PFSK-1 (cell line): ENCODE data around the gene KRT5. TPM values are rescaled to one million over a fixed set of nuclear protein-coding genes. Genes with fewer than 3 reads are reported as not detected.

ENCODE experiments used
- FOXP2 ChIP-seq: optimal IDR thresholded peaks from 2 replicates; pipeline ENCODE3; 2011; ENCODE audit warnings: borderline replicate concordance, control low read depth, inconsistent platforms; ENCODE audit not compliant: insufficient read depth; ENCODE audit errors: extremely low read length, extremely low read depth
- POLR2AphosphoS5 ChIP-seq: IDR thresholded peaks from 2 replicates; pipeline ENCODE4 v1.6.1; 2012; ENCODE audit warnings: low read depth, mild to moderate bottlenecking, control low read depth, low read length, moderate library complexity
- REST ChIP-seq, 2 experiments: IDR thresholded peaks; 2 replicates each; pipeline versions ENCODE4 v1.6.1 to v1.8.0; 2011 to 2012; ENCODE audit warnings: low read depth in 2 of 2, low read length in 2 of 2, control low read depth in 1 of 2, inconsistent platforms in 1 of 2, mild to moderate bottlenecking in 1 of 2, moderate library complexity in 1 of 2; ENCODE audit not compliant: insufficient read depth in 1 of 2
- SIN3A ChIP-seq: IDR thresholded peaks from 2 replicates; pipeline ENCODE4 v1.6.1; 2012; ENCODE audit warnings: mild to moderate bottlenecking, low read length, moderate library complexity, borderline replicate concordance; ENCODE audit not compliant: insufficient read depth
- TAF1 ChIP-seq: IDR thresholded peaks from 2 replicates; pipeline ENCODE4 v1.6.1; 2012; ENCODE audit warnings: low read length, control low read depth, borderline replicate concordance; ENCODE audit not compliant: insufficient read depth
- polyA plus RNA-seq: library from polyadenylated mRNA; unstranded; fragments of >200 nt; gene quantifications from one replicate; pipeline ENCODE4 v1.2.1, GENCODE V29; 2012; ENCODE audit warnings: low read depth, missing spikeins; ENCODE audit not compliant: insufficient read length

KRT5 gene
- not detected for polyA plus RNA-seq

- TF ChIP-seq REST (IDR thresholded peaks at IDR 0.05; ENCODE audit: insufficient read depth in 1 of 2, low read depth in 2 of 2, low read length in 2 of 2) (no peak), FOXP2 (no peak), TAF1 (no peak), SIN3A (no peak), POLR2AphosphoS5 (no peak)
Measured at GRCh38 chr12:52519826-52520662, at the start of gene KRT5. KRT5 (minus strand) TSS chr12:52520394; CDS start chr12:52520296, 98 bp downstream.

GRCh38 chr12:52568111-52568510, 47.9 kb upstream of the KRT5 start:
- TF ChIP-seq FOXP2 (no peak), TAF1 (no peak), REST (IDR thresholded peaks at IDR 0.05; ENCODE audit: insufficient read depth in 1 of 2, low read depth in 2 of 2, low read length in 2 of 2) (no peak), SIN3A (no peak), POLR2AphosphoS5 (no peak)

- no peak for TF ChIP-seq REST (IDR thresholded peaks at IDR 0.05; ENCODE audit: insufficient read depth in 1 of 2, low read depth in 2 of 2, low read length in 2 of 2)
- no peak for TF ChIP-seq POLR2AphosphoS5
- no peak for TF ChIP-seq FOXP2
- no peak for TF ChIP-seq TAF1
- no peak for TF ChIP-seq SIN3A
Measured at GRCh38 chr12:52566847-52567291, 46.7 kb upstream of the KRT5 start.

- TF ChIP-seq POLR2AphosphoS5 (no peak), SIN3A (no peak), TAF1 (no peak), FOXP2 (no peak), REST (IDR thresholded peaks at IDR 0.05; ENCODE audit: insufficient read depth in 1 of 2, low read depth in 2 of 2, low read length in 2 of 2) (no peak)
Measured at GRCh38 chr12:52564582-52564981, 44.4 kb upstream of the KRT5 start.
